Liver (tissue), 9 donors: ENCODE measurements around the gene CACNG4. TPM values are rescaled to one million over a fixed set of nuclear protein-coding genes. Genes with fewer than 3 reads are reported as not detected.

Source experiments
- DNase-seq: peaks from one replicate; pipeline ENCODE4 v3.0.0-alpha.2; 2017; ENCODE audit warnings: low spot score
- H3K27ac ChIP-seq, 2 donors: one replicate each; pipeline ENCODE4 v1.7.0; 2013; ENCODE audit warnings: inconsistent platforms in 2 of 2, low read length in 2 of 2, control low read depth in 1 of 2, low read depth in 1 of 2, mild to moderate bottlenecking in 1 of 2
- H3K27me3 ChIP-seq, 4 donors: one replicate each; pipeline versions ENCODE4 v1.6.1 to v1.7.0; 2013; ENCODE audit warnings: low read length in 3 of 4, inconsistent platforms in 1 of 4, mild to moderate bottlenecking in 1 of 4, moderate library complexity in 1 of 4; ENCODE audit not compliant: control insufficient read depth in 4 of 4, insufficient read depth in 4 of 4
- H3K36me3 ChIP-seq, 4 donors: one replicate each; pipeline versions ENCODE4 v1.6.1 to v1.7.0; 2013; ENCODE audit warnings: low read length in 3 of 4, mild to moderate bottlenecking in 3 of 4, low read depth in 1 of 4, moderate library complexity in 1 of 4; ENCODE audit not compliant: control insufficient read depth in 4 of 4, insufficient read depth in 3 of 4
- H3K4me1 ChIP-seq, 4 donors: one replicate each; pipeline versions ENCODE4 v1.6.1 to v1.7.0; 2013; ENCODE audit warnings: low read length in 3 of 4, mild to moderate bottlenecking in 3 of 4, moderate library complexity in 1 of 4; ENCODE audit not compliant: control insufficient read depth in 4 of 4, insufficient read depth in 4 of 4
- H3K4me3 ChIP-seq, 3 donors: one replicate each; pipeline versions ENCODE4 v1.6.1 to v1.7.0; 2013; ENCODE audit warnings: low read length in 3 of 3, control low read depth in 1 of 3, low read depth in 1 of 3, mild to moderate bottlenecking in 1 of 3
- H3K9ac ChIP-seq, 2 donors: one replicate each; pipeline ENCODE4 v1.7.0; 2013; ENCODE audit warnings: low read length in 2 of 2, mild to moderate bottlenecking in 2 of 2, moderate library complexity in 2 of 2, control low read depth in 1 of 2, low read depth in 1 of 2
- H3K9me3 ChIP-seq, 4 donors: one replicate each; pipeline versions ENCODE4 v1.6.1 to v1.7.0; 2013; ENCODE audit warnings: low read length in 3 of 4; ENCODE audit not compliant: control insufficient read depth in 4 of 4
- ATF3 ChIP-seq: IDR thresholded peaks from 2 replicates; pipeline ENCODE4 v1.6.1; 2016; ENCODE audit warnings: antibody characterized with exemption
- CTCF ChIP-seq: fragments of 150-350 bp; IDR thresholded peaks from 2 replicates; pipeline ENCODE4 v1.5.1; 2017; ENCODE audit warnings: improper control_type of control experiment, low read depth, low read length; ENCODE audit not compliant: missing input control
- EGR1 ChIP-seq, 2 donors: IDR thresholded peaks; 2 replicates each; pipeline ENCODE4 v1.6.1; 2016 to 2018; ENCODE audit warnings: antibody characterized with exemption in 2 of 2, low read depth in 2 of 2
- FOXA1 ChIP-seq: IDR thresholded peaks from 2 replicates; pipeline ENCODE4 v1.6.1; 2016; ENCODE audit warnings: antibody characterized with exemption
- FOXA2 ChIP-seq: IDR thresholded peaks from 2 replicates; pipeline ENCODE4 v1.6.1; 2016; ENCODE audit warnings: antibody characterized with exemption
- GABPA ChIP-seq, 2 donors: IDR thresholded peaks in 1 of 2; conservative IDR thresholded peaks in 1 of 2; 2 replicates each; pipeline ENCODE4 v1.6.1; 2016; ENCODE audit warnings: antibody characterized with exemption in 2 of 2, mild to moderate bottlenecking in 1 of 2, moderate library complexity in 1 of 2
- HNF4A ChIP-seq, 2 donors: conservative IDR thresholded peaks; 2 replicates each; pipeline ENCODE4 v1.6.1; 2016; ENCODE audit warnings: antibody characterized with exemption in 2 of 2, mild to moderate bottlenecking in 2 of 2
- HNF4G ChIP-seq: IDR thresholded peaks from 2 replicates; pipeline ENCODE4 v1.6.1; 2016; ENCODE audit warnings: antibody characterized with exemption
- JUND ChIP-seq, 2 donors: IDR thresholded peaks; 2 replicates each; pipeline ENCODE4 v1.6.1; 2016; ENCODE audit warnings: antibody characterized with exemption in 2 of 2
- NR2F2 ChIP-seq: IDR thresholded peaks from 2 replicates; pipeline ENCODE4 v1.6.1; 2016; ENCODE audit warnings: antibody characterized with exemption
- RAD21 ChIP-seq, 2 donors: IDR thresholded peaks; 2 replicates each; pipeline ENCODE4 v1.6.1; 2016; ENCODE audit warnings: antibody characterized with exemption in 2 of 2, mild to moderate bottlenecking in 2 of 2
- REST ChIP-seq: IDR thresholded peaks from 2 replicates; pipeline ENCODE4 v1.6.1; 2016; ENCODE audit warnings: antibody characterized with exemption, mild to moderate bottlenecking
- RXRA ChIP-seq, 2 donors: IDR thresholded peaks; 2 replicates each; pipeline ENCODE4 v1.6.1; 2017 to 2018; ENCODE audit warnings: antibody characterized with exemption in 2 of 2, mild to moderate bottlenecking in 1 of 2
- SP1 ChIP-seq: IDR thresholded peaks from 2 replicates; pipeline ENCODE4 v1.6.1; 2018; ENCODE audit warnings: antibody characterized with exemption, mild to moderate bottlenecking
- TAF1 ChIP-seq: conservative IDR thresholded peaks from 2 replicates; pipeline ENCODE4 v1.6.1; 2016; ENCODE audit warnings: antibody characterized with exemption, mild to moderate bottlenecking
- YY1 ChIP-seq: IDR thresholded peaks from 2 replicates; pipeline ENCODE4 v1.6.1; 2016; ENCODE audit warnings: antibody characterized with exemption, mild to moderate bottlenecking
- ZBTB33 ChIP-seq: IDR thresholded peaks from 2 replicates; pipeline ENCODE4 v1.6.1; 2016; ENCODE audit warnings: antibody characterized with exemption
- WGBS: extraction: QIAGEN DNeasy Blood & Tissue Kit; methylation state at CpG from one replicate; pipeline ENCODE4 v1.1.7; 2013; 5-methylcytosine and 5-hydroxymethylcytosine counted together
- polyA plus RNA-seq, 2 donors: library from polyadenylated mRNA; stranded (reverse) in 1 of 2; unstranded in 1 of 2; fragments of 200-250 nt in 1 of 2; fragments of >200 nt in 1 of 2; fragmentation: Nextera tagmentation in 1 of 2; extraction: Ambion mirVana in 1 of 2; gene quantifications; one replicate each; pipeline versions ENCODE4 v1.2.1 to v1.2.3, GENCODE V29; 2013 to 2015
- total RNA-seq, 2 donors: library from RNA; depleted of rRNA; stranded (reverse); fragments of >200 nt; gene quantifications; one replicate each; pipeline ENCODE4 v1.2.3, GENCODE V29; 2014
- TF ChIP-seq, protein P1 (sequence below): IDR thresholded peaks from 2 replicates; pipeline ENCODE4 v1.6.1; 2016; ENCODE audit warnings: antibody characterized with exemption
- donor health status: healthy.
- donor health status: healthy.
- donor health status: healthy.
- donor health status: healthy.
- donor health status: healthy.

The CACNG4 gene
- total and polyA plus RNA-seq, 4 donors: 0.02 to 0.09 (median 0.08) TPM; not detected in 1

DNA sequence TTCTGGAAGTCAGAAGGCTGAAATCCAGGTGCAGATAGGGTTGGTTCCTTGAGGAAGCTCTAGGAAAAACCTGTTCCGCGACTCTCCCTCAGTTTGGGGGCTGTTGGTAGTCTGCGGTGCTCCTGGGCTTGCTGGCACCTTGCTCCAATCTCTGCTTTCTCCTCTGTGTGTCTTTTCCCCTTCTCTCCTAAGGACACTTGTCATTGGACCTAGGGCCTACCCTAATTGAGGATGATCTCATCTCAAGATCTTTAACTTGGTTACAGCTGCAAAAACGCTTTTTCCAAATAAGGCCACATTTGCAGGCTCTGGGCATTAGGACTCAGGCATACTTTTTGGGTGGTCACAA lies 12.9 kb upstream of the CACNG4 start:
- 85% methylated on average over 4 of the region's 4 CpGs for WGBS
- DNase-seq: no peak

More for the DNA sequence above, 12.9 kb upstream of the CACNG4 start:
- H3K27me3 ChIP-seq: no peaks in the 10 kb centered on the region
- no peak overlapping the region for H3K4me3 ChIP-seq
- no peak overlapping the region for H3K9ac ChIP-seq
- no peaks in the 10 kb centered on the region for H3K4me1 ChIP-seq
- no peak overlapping the region for H3K27ac ChIP-seq
- H3K9me3 ChIP-seq: no peaks in the 10 kb centered on the region
- no peaks in the 10 kb centered on the region for H3K36me3 ChIP-seq
- TF ChIP-seq RXRA (IDR thresholded peaks at IDR 0.05) (no peak), JUND (IDR thresholded peaks at IDR 0.05) (no peak), ZBTB33 (no peak), RAD21 (IDR thresholded peaks at IDR 0.05) (no peak), ATF3 (no peak), YY1 (no peak), FOXA2 (no peak), HNF4G (no peak), CTCF (no peak), GABPA (IDR thresholded peaks at IDR 0.05 in 1 of 2, conservative IDR thresholded peaks at IDR 0.05 in 1 of 2) (no peak), TAF1 (no peak), SP1 (no peak), REST (no peak), FOXA1 (no peak), HNF4A (conservative IDR thresholded peaks at IDR 0.05) (no peak), EGR1 (IDR thresholded peaks at IDR 0.05; ENCODE audit: low read depth in 2 of 2) (no peak), NR2F2 (no peak)
- TF ChIP-seq, protein P1, sequence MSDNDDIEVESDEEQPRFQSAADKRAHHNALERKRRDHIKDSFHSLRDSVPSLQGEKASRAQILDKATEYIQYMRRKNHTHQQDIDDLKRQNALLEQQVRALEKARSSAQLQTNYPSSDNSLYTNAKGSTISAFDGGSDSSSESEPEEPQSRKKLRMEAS: no peak
